ENCODE results near the gene FTSJ3. TPM values are rescaled to one million over a fixed set of nuclear protein-coding genes. Genes with fewer than 3 reads are reported as not detected.

The FTSJ3 gene
- total RNA-seq, 2 experiments from 2014 or later, result 58.3 to 60.9 TPM

- Mint-ChIP-seq H3K4me1 (ENCODE audit: low read depth) (peaks cover 47% of the 10 kb centered on the region), H3K36me3 (ENCODE audit: low read depth) (peaks cover 88% of the 10 kb centered on the region), H3K27me3 (no peaks in the 10 kb centered on the region), H3K4me3 (no peak overlapping the region), H3K9me3 (no peaks in the 10 kb centered on the region), H3K27ac (peak overlapping the region; percentile 65)
- ChIA-PET CTCF (interaction anchor here (2.6 kb wide), 1 partner anchor 13 kb away, joined by 9 read pairs; no protein-coding TSS in a partner anchor), POLR2A (interaction anchor here (2.6 to 7.9 kb wide), 2 partner anchors 10 to 20 kb away, joined by 12 to 66 read pairs; partner anchors contain the start of gene SMARCD2)
- no peak for DNase-seq
- ATAC-seq, result no peak
- intact Hi-C loops (cut with micrococcal nuclease), result no loop called here
- TF ChIP-seq CTCF (IDR thresholded peaks at IDR 0.05), result no peak
These were observed 4.9 kb downstream of the FTSJ3 start for GRCh38 chr17:63822537-63822936.

GRCh38 chr17:63821804-63822203, 5.7 kb downstream of the FTSJ3 start:
- H3K4me1 Mint-ChIP-seq (ENCODE audit: low read depth), result peaks cover 47% of the 10 kb centered on the region

GRCh38 chr17:63820963-63821561, 6.4 kb downstream of the FTSJ3 start:
- peak overlapping the region; percentile 78 for H3K27ac Mint-ChIP-seq
- DNase-seq (no peak), ATAC-seq (peak; percentile 19)
- H3K4me1 Mint-ChIP-seq (ENCODE audit: low read depth), result peaks cover 44% of the 10 kb centered on the region
- no peak for TF ChIP-seq CTCF (IDR thresholded peaks at IDR 0.05)
- intact Hi-C loops (cut with micrococcal nuclease), result no loop called here
- no peaks in the 10 kb centered on the region for H3K27me3 Mint-ChIP-seq
- no peak overlapping the region for H3K4me3 Mint-ChIP-seq
- no peaks in the 10 kb centered on the region for H3K9me3 Mint-ChIP-seq
- H3K36me3 Mint-ChIP-seq (ENCODE audit: low read depth), result peaks cover 88% of the 10 kb centered on the region
- POLR2A ChIA-PET, result interaction anchor here (1.0 to 7.9 kb wide), 8 partner anchors 11 to 120 kb away, joined by 3 to 66 read pairs (median 8); partner anchors contain the start of genes CCDC47, DDX42 and SMARCD2
- CTCF ChIA-PET, result interaction anchor here (1.0 to 1.8 kb wide), 2 partner anchors 9 to 30 kb away, joined by 3 to 4 read pairs; no protein-coding TSS in a partner anchor

More at GRCh38 chr17:63821804-63822203, 5.7 kb downstream of the FTSJ3 start:
- Mint-ChIP-seq H3K36me3 (ENCODE audit: low read depth) (peaks cover 90% of the 10 kb centered on the region), H3K9me3 (no peaks in the 10 kb centered on the region), H3K4me3 (no peak overlapping the region), H3K27ac (peak overlapping the region; percentile 78), H3K27me3 (no peaks in the 10 kb centered on the region)
- CTCF ChIA-PET, result interaction anchor here (1.0 to 1.8 kb wide), 2 partner anchors 8 to 30 kb away, joined by 3 to 4 read pairs; no protein-coding TSS in a partner anchor
- POLR2A ChIA-PET, result interaction anchor here (1.0 to 7.9 kb wide), 5 partner anchors 10 to 121 kb away, joined by 3 to 66 read pairs (median 12); partner anchors contain the start of genes CCDC47, DDX42 and SMARCD2
- no peak for ATAC-seq
- TF ChIP-seq CTCF (IDR thresholded peaks at IDR 0.05), result no peak
- DNase-seq, result no peak
- intact Hi-C loops (cut with micrococcal nuclease), result no loop called here

- ATAC-seq (peak; percentile 34), DNase-seq (peak; percentile 34)
- no peaks in the 10 kb centered on the region for H3K9me3 Mint-ChIP-seq
- H3K27ac Mint-ChIP-seq, result peak overlapping the region; percentile 87
- H3K4me1 Mint-ChIP-seq (ENCODE audit: low read depth), result peaks cover 32% of the 10 kb centered on the region
- POLR2A ChIA-PET, result interaction anchor here (0.8 to 7.9 kb wide), 7 partner anchors 8 to 64 kb away, joined by 3 to 66 read pairs (median 12); partner anchors contain the start of genes CCDC47, DDX42 and SMARCD2
- CTCF ChIA-PET, result interaction anchor here (1.8 to 2.2 kb wide), 2 partner anchors 9 to 10 kb away, joined by 4 to 6 read pairs; no protein-coding TSS in a partner anchor
- H3K27me3 Mint-ChIP-seq, result no peaks in the 10 kb centered on the region
- intact Hi-C loops (cut with micrococcal nuclease), result no loop called here
- H3K4me3 Mint-ChIP-seq, result peak overlapping the region; percentile 33
- TF ChIP-seq CTCF (IDR thresholded peaks at IDR 0.05), result no peak
- peaks cover 87% of the 10 kb centered on the region for H3K36me3 Mint-ChIP-seq (ENCODE audit: low read depth)
These were observed 7.6 kb downstream of the FTSJ3 start for GRCh38 chr17:63819585-63820537.
